SU-DHL-6 (cell line): ENCODE results near the gene KDELR3.

ENCODE experiments used
- H2AFZ ChIP-seq: fragments of 200-600 bp; sonication (generic); 2 replicates; pipeline ENCODE4 v1.6.1; 2014; ENCODE audit warnings: low read depth, mild to moderate bottlenecking, moderate library complexity, mixed read lengths, antibody characterized with exemption, low read length; ENCODE audit not compliant: severe bottlenecking
- H3F3A ChIP-seq: fragments of 200-600 bp; shearing (Covaris generic); 2 replicates; pipeline ENCODE4 v1.6.0; 2016; ENCODE audit warnings: antibody characterized with exemption, mild to moderate bottlenecking; ENCODE audit not compliant: insufficient read depth
- H3K27ac ChIP-seq: fragments of 200-600 bp; sonication (generic); 2 replicates; pipeline ENCODE4 v1.5.1; 2016; ENCODE audit warnings: low read depth, mild to moderate bottlenecking, low read length, moderate library complexity, mixed read lengths
- H3K27me3 ChIP-seq: fragments of 200-600 bp; sonication (generic), shearing (Covaris generic); 2 replicates; pipeline ENCODE4 v1.6.0; 2014; ENCODE audit warnings: mild to moderate bottlenecking, low read length
- H3K36me3 ChIP-seq: fragments of 200-600 bp; sonication (generic); 2 replicates; pipeline ENCODE4 v1.6.1; 2014; ENCODE audit warnings: mild to moderate bottlenecking, low read length, mixed read lengths
- H3K4me2 ChIP-seq: fragments of 300-600, 200-600 bp; shearing (Covaris generic), sonication (generic); 2 replicates; pipeline ENCODE4 v1.6.0; 2014; ENCODE audit warnings: low read length, low read depth, mild to moderate bottlenecking; ENCODE audit not compliant: poor library complexity, severe bottlenecking
- H3K4me3 ChIP-seq: fragments of 200-600 bp; sonication (generic); 2 replicates; pipeline ENCODE4 v1.5.1; 2014; ENCODE audit warnings: antibody characterized with exemption, low read length, mild to moderate bottlenecking, mixed read lengths; ENCODE audit not compliant: insufficient read depth, poor library complexity, severe bottlenecking
- H3K79me2 ChIP-seq: fragments of 200-600 bp; sonication (generic); 2 replicates; pipeline ENCODE4 v1.6.1; 2014; ENCODE audit warnings: mild to moderate bottlenecking, low read length, moderate library complexity; ENCODE audit not compliant: insufficient read depth
- H3K9ac ChIP-seq: fragments of 200-600 bp; sonication (generic); 2 replicates; pipeline ENCODE4 v1.7.0; 2014; ENCODE audit warnings: mild to moderate bottlenecking, low read length
- H3K9me2 ChIP-seq: fragments of 200-600 bp; sonication (generic); replicated peaks from 2 replicates; pipeline ENCODE4 v1.6.1; 2014; ENCODE audit warnings: low read length; ENCODE audit not compliant: insufficient read depth
- H3K9me3 ChIP-seq: fragments of 200-600 bp; sonication (generic); 2 replicates; pipeline ENCODE4 v1.6.1; 2014; ENCODE audit warnings: low read length, mixed read lengths; ENCODE audit not compliant: insufficient read depth
- H4K20me1 ChIP-seq: fragments of 200-600 bp; sonication (generic); 2 replicates; pipeline ENCODE4 v1.6.1; 2014; ENCODE audit warnings: low read depth, mild to moderate bottlenecking, antibody characterized with exemption, low read length, moderate library complexity, mixed read lengths
- CTCF ChIP-seq: fragments of 200-600 bp; sonication (generic); IDR thresholded peaks from one replicate; pipeline ENCODE4 v1.5.1; 2017; ENCODE audit warnings: antibody characterized with exemption, mild to moderate bottlenecking, low read length, moderate library complexity; ENCODE audit not compliant: insufficient read depth, poor library complexity, severe bottlenecking
- EZH2phosphoT487 ChIP-seq: fragments of 200-600 bp; sonication (generic), shearing (Covaris generic); conservative IDR thresholded peaks from 2 replicates; pipeline ENCODE4 v1.6.1; 2018; ENCODE audit warnings: mild to moderate bottlenecking, antibody characterized with exemption, low read length, moderate library complexity, mixed read lengths

KDELR3 gene

DNA sequence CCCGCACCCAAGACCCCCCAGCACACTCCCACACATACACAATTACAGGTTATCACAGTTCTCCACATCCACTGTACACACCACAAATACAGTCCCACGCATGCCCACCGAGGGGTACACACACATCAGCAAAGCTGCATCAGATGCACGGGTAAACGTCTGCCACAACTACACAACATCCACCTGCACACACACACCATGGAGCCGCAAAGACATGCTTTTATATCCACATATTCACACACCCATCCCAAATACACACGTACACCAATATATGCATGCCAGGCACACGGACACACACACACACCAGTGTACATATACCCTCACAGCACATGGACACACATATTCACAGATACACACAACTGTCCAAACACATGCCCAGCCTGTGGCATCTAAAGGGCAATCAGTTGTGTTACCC is 7.5 kb upstream of the KDELR3 start:
- Histone ChIP-seq H3K36me3 (no peaks in the 10 kb centered on the region), H4K20me1 (no peaks in the 10 kb centered on the region), H3F3A (no peaks in the 10 kb centered on the region), H3K4me2 (no peak overlapping the region), H3K79me2 (no peaks in the 10 kb centered on the region), H3K4me3 (no peak overlapping the region), H2AFZ (no peak overlapping the region), H3K27me3 (no peaks in the 10 kb centered on the region), H3K27ac (no peak overlapping the region), H3K9me3 (no peaks in the 10 kb centered on the region), H3K9me2 (no peaks in the 10 kb centered on the region), H3K9ac (no peak overlapping the region)
- no peak for TF ChIP-seq CTCF
- no peak for TF ChIP-seq EZH2phosphoT487

GRCh38 chr22:38461057-38461413 is 6.9 kb upstream of the KDELR3 start:
- no peaks in the 10 kb centered on the region for H3K79me2 ChIP-seq
- no peaks in the 10 kb centered on the region for H4K20me1 ChIP-seq
- no peaks in the 10 kb centered on the region for H3F3A ChIP-seq
- no peak for TF ChIP-seq EZH2phosphoT487
- TF ChIP-seq CTCF = no peak
- H3K4me2 ChIP-seq = no peak overlapping the region
- H3K27me3 ChIP-seq = no peaks in the 10 kb centered on the region
- no peak overlapping the region for H3K27ac ChIP-seq
- no peak overlapping the region for H2AFZ ChIP-seq
- no peak overlapping the region for H3K4me3 ChIP-seq
- H3K36me3 ChIP-seq = no peaks in the 10 kb centered on the region
- H3K9me2 ChIP-seq = no peaks in the 10 kb centered on the region
- H3K9ac ChIP-seq = no peak overlapping the region
- no peaks in the 10 kb centered on the region for H3K9me3 ChIP-seq

DNA sequence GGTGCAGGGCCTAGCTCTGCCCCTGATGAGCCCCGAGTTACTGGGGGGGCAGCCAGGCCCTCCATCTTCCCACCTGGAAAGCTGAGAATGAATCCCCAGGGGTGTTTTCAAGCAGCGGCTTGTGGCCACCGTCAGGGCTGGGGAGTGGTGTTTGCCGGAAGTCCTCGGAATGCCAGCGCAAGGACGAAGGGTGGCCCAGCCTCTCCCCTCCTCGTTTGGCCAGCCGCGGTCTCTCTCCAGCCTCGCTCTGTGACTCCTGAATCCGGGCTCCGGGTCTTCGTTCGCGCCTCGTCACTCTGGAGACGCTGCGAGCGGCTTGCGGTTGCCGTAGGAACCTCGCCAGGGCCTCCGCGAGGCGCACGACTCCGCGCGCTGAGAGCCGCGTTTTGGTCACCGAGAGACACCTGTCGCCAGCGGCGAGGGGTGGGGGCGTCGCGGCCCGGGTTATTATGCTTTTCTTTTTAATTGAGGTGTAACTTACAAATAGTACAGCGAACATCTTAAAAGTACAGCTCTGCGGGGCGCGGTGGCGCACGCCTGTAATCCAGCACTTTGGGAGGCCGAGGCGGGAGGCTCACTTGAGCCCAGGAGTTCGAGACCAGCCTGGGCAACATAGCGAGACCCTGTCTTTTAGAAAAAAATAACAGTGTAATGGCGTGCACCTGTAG is 6.3 kb upstream of the KDELR3 start:
- Histone ChIP-seq H3K27ac (no peak overlapping the region), H3F3A (no peaks in the 10 kb centered on the region), H3K79me2 (no peaks in the 10 kb centered on the region), H3K4me3 (no peak overlapping the region), H3K27me3 (no peaks in the 10 kb centered on the region), H4K20me1 (no peaks in the 10 kb centered on the region), H3K36me3 (no peaks in the 10 kb centered on the region), H2AFZ (no peak overlapping the region), H3K9me3 (no peaks in the 10 kb centered on the region), H3K4me2 (peak overlapping the region; percentile 20), H3K9me2 (no peaks in the 10 kb centered on the region), H3K9ac (no peak overlapping the region)
- TF ChIP-seq CTCF (no peak), EZH2phosphoT487 (no peak)
